ENCODE measurements around the gene DOCK2.

DOCK2 gene

GRCh38 chr5:170071748-170072147 is 434.7 kb downstream of the DOCK2 start:
- no peak overlapping the region for H3K4me3 ChIP-seq (ENCODE audit: insufficient read depth, low read length, poor library complexity, severe bottlenecking)
- no peak overlapping the region for H2AFZ ChIP-seq (ENCODE audit: low read depth, low read length, severe bottlenecking)
- TF ChIP-seq CTCF (IDR thresholded peaks at IDR 0.05; ENCODE audit: insufficient read depth, low read length, poor library complexity, severe bottlenecking) (no peak), EZH2phosphoT487 (conservative IDR thresholded peaks at IDR 0.05; ENCODE audit: low read length) (no peak)
- H3K79me2 ChIP-seq (ENCODE audit: insufficient read depth, low read length): no peaks in the 10 kb centered on the region
- no peaks in the 10 kb centered on the region for H3K9me2 ChIP-seq (replicated peaks; ENCODE audit: insufficient read depth, low read length)
- no peak overlapping the region for H3K9ac ChIP-seq (ENCODE audit: low read length)
- no peak overlapping the region for H3K27ac ChIP-seq (ENCODE audit: low read depth, low read length)
- no peaks in the 10 kb centered on the region for H3F3A ChIP-seq (ENCODE audit: insufficient read depth)
- peaks cover 12% of the 10 kb centered on the region; the same call in 1 of the 2 replicates for H3K36me3 ChIP-seq (ENCODE audit: low read length)
- no peaks in the 10 kb centered on the region for H3K9me3 ChIP-seq (ENCODE audit: insufficient read depth, low read length)
- no peaks in the 10 kb centered on the region for H3K27me3 ChIP-seq (ENCODE audit: low read length)
- no peaks in the 10 kb centered on the region for H4K20me1 ChIP-seq (ENCODE audit: low read depth, low read length)
- no peak overlapping the region for H3K4me2 ChIP-seq (ENCODE audit: low read depth, low read length, poor library complexity, severe bottlenecking)

GRCh38 chr5:170075696-170076095 is 438.6 kb downstream of the DOCK2 start:
- H2AFZ ChIP-seq (ENCODE audit: low read depth, low read length, severe bottlenecking): no peak overlapping the region

GRCh38 chr5:170076211-170076610 is 439.1 kb downstream of the DOCK2 start:
- Histone ChIP-seq H3K36me3 (ENCODE audit: low read length) (peaks cover 12% of the 10 kb centered on the region; the same call in 1 of the 2 replicates), H3K27ac (ENCODE audit: low read depth, low read length) (no peak overlapping the region), H3K4me2 (ENCODE audit: low read depth, low read length, poor library complexity, severe bottlenecking) (no peak overlapping the region), H3F3A (ENCODE audit: insufficient read depth) (no peaks in the 10 kb centered on the region), H2AFZ (ENCODE audit: low read depth, low read length, severe bottlenecking) (no peak overlapping the region), H3K27me3 (ENCODE audit: low read length) (no peaks in the 10 kb centered on the region), H4K20me1 (ENCODE audit: low read depth, low read length) (no peaks in the 10 kb centered on the region), H3K9me2 (replicated peaks; ENCODE audit: insufficient read depth, low read length) (no peaks in the 10 kb centered on the region), H3K9me3 (ENCODE audit: insufficient read depth, low read length) (no peaks in the 10 kb centered on the region), H3K79me2 (ENCODE audit: insufficient read depth, low read length) (no peaks in the 10 kb centered on the region), H3K9ac (ENCODE audit: low read length) (no peak overlapping the region), H3K4me3 (ENCODE audit: insufficient read depth, low read length, poor library complexity, severe bottlenecking) (no peak overlapping the region)
- TF ChIP-seq CTCF (IDR thresholded peaks at IDR 0.05; ENCODE audit: insufficient read depth, low read length, poor library complexity, severe bottlenecking) (no peak), EZH2phosphoT487 (conservative IDR thresholded peaks at IDR 0.05; ENCODE audit: low read length) (no peak)

More at GRCh38 chr5:170075696-170076095, 438.6 kb downstream of the DOCK2 start:
- Histone ChIP-seq H3F3A (ENCODE audit: insufficient read depth) (no peaks in the 10 kb centered on the region), H3K9me3 (ENCODE audit: insufficient read depth, low read length) (no peaks in the 10 kb centered on the region), H3K4me2 (ENCODE audit: low read depth, low read length, poor library complexity, severe bottlenecking) (no peak overlapping the region), H3K27ac (ENCODE audit: low read depth, low read length) (no peak overlapping the region), H3K27me3 (ENCODE audit: low read length) (no peaks in the 10 kb centered on the region), H3K9ac (ENCODE audit: low read length) (no peak overlapping the region), H3K9me2 (replicated peaks; ENCODE audit: insufficient read depth, low read length) (no peaks in the 10 kb centered on the region), H4K20me1 (ENCODE audit: low read depth, low read length) (no peaks in the 10 kb centered on the region), H3K4me3 (ENCODE audit: insufficient read depth, low read length, poor library complexity, severe bottlenecking) (no peak overlapping the region), H3K36me3 (ENCODE audit: low read length) (peaks cover 12% of the 10 kb centered on the region; the same call in 1 of the 2 replicates), H3K79me2 (ENCODE audit: insufficient read depth, low read length) (no peaks in the 10 kb centered on the region)
- TF ChIP-seq CTCF (IDR thresholded peaks at IDR 0.05; ENCODE audit: insufficient read depth, low read length, poor library complexity, severe bottlenecking) (no peak), EZH2phosphoT487 (conservative IDR thresholded peaks at IDR 0.05; ENCODE audit: low read length) (no peak)
